ENCODE data around the gene GPN3. TPM values are rescaled to one million over a fixed set of nuclear protein-coding genes. Genes with fewer than 3 reads are reported as not detected.

GPN3 gene
- total and polyA plus RNA-seq, 2 of the 13 experiments (the other 11 are each of a cell fraction or from before 2014, with no cell fraction given): 28.7 to 29.5 TPM

DNA sequence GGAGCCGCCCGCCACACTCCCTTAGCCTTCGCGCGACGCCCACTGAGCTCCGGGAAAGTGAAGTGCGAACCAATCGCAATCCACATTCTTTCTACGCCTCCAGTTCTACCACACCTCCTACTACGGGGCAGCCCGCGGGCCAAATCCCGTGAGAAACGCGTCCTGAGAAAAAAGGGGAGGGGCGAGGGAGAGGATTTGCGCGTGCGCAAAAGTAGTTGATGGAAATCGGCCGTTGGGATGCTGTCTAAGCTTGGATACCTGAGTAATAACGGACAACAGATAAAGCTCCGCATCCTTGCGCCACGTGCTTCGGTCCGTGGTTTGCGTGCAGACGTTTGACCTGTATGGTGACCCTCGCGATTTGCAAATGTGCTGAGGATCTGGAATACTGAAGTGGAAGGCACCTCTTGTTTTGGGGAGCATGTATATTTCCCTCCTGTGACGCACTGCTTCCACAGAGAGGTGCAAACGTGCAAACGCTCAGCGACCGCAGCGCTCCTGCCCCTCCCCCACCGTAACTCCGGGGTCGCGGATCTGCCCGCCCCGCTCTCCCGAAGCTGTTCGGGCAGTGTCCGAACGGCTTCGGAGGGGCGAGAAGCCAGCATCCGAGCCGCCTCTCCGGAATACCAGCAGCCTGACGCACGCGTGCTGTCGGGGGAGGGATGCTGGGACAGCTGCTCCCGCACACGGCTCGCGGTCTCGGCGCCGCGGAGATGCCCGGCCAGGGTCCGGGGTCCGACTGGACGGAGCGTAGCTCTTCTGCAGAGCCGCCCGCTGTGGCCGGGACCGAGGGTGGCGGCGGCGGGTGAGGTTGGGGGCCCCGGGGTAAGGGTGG lies at the start of gene GPN3, which contains the start of gene FAM216A (continued):
- TF ChIP-seq, protein P1, sequence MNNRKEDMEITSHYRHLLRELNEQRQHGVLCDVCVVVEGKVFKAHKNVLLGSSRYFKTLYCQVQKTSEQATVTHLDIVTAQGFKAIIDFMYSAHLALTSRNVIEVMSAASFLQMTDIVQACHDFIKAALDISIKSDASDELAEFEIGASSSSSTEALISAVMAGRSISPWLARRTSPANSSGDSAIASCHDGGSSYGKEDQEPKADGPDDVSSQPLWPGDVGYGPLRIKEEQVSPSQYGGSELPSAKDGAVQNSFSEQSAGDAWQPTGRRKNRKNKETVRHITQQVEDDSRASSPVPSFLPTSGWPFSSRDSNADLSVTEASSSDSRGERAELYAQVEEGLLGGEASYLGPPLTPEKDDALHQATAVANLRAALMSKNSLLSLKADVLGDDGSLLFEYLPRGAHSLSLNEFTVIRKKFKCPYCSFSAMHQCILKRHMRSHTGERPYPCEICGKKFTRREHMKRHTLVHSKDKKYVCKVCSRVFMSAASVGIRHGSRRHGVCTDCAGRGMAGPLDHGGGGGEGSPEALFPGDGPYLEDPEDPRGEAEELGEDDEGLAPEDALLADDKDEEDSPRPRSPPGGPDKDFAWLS (CRISPR knock-in tag; IDR thresholded peaks at IDR 0.05; ENCODE audit: borderline replicate concordance): peak; percentile 64; the same call in 1 of the 2 replicates
- TF ChIP-seq NFYC (CRISPR knock-in tag; IDR thresholded peaks at IDR 0.05): peak; percentile 89
- peak; percentile 77 for TF ChIP-seq ELF1 (CRISPR knock-in tag; IDR thresholded peaks at IDR 0.05)
- TF ChIP-seq NFRKB (IDR thresholded peaks at IDR 0.05): no peak; the same call in 1 of the 2 replicates
- no peak for TF ChIP-seq RCOR2 (CRISPR knock-in tag; IDR thresholded peaks at IDR 0.05)
- TF ChIP-seq RXRB (CRISPR knock-in tag; IDR thresholded peaks at IDR 0.05; ENCODE audit: borderline replicate concordance): peak; percentile 44; the same call in 1 of the 2 replicates
- TF ChIP-seq, protein P2, sequence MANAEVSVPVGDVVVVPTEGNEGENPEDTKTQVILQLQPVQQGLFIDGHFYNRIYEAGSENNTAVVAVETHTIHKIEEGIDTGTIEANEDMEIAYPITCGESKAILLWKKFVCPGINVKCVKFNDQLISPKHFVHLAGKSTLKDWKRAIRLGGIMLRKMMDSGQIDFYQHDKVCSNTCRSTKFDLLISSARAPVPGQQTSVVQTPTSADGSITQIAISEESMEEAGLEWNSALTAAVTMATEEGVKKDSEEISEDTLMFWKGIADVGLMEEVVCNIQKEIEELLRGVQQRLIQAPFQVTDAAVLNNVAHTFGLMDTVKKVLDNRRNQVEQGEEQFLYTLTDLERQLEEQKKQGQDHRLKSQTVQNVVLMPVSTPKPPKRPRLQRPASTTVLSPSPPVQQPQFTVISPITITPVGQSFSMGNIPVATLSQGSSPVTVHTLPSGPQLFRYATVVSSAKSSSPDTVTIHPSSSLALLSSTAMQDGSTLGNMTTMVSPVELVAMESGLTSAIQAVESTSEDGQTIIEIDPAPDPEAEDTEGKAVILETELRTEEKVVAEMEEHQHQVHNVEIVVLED (CRISPR knock-in tag; IDR thresholded peaks at IDR 0.05; ENCODE audit: borderline replicate concordance): peak; percentile 79; the same call in 1 of the 2 replicates
- no peak for TF ChIP-seq ZFP36 (IDR thresholded peaks at IDR 0.05; ENCODE audit: borderline replicate concordance, low read depth, low read length, partially characterized antibody)
- TF ChIP-seq, protein P3, sequence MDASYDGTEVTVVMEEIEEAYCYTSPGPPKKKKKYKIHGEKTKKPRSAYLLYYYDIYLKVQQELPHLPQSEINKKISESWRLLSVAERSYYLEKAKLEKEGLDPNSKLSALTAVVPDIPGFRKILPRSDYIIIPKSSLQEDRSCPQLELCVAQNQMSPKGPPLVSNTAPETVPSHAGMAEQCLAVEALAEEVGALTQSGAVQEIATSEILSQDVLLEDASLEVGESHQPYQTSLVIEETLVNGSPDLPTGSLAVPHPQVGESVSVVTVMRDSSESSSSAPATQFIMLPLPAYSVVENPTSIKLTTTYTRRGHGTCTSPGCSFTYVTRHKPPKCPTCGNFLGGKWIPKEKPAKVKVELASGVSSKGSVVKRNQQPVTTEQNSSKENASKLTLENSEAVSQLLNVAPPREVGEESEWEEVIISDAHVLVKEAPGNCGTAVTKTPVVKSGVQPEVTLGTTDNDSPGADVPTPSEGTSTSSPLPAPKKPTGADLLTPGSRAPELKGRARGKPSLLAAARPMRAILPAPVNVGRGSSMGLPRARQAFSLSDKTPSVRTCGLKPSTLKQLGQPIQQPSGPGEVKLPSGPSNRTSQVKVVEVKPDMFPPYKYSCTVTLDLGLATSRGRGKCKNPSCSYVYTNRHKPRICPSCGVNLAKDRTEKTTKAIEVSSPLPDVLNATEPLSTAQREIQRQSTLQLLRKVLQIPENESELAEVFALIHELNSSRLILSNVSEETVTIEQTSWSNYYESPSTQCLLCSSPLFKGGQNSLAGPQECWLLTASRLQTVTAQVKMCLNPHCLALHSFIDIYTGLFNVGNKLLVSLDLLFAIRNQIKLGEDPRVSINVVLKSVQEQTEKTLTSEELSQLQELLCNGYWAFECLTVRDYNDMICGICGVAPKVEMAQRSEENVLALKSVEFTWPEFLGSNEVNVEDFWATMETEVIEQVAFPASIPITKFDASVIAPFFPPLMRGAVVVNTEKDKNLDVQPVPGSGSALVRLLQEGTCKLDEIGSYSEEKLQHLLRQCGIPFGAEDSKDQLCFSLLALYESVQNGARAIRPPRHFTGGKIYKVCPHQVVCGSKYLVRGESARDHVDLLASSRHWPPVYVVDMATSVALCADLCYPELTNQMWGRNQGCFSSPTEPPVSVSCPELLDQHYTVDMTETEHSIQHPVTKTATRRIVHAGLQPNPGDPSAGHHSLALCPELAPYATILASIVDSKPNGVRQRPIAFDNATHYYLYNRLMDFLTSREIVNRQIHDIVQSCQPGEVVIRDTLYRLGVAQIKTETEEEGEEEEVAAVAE (CRISPR knock-in tag; IDR thresholded peaks at IDR 0.05; ENCODE audit: borderline replicate concordance): peak; percentile 99
- TF ChIP-seq, protein P4, sequence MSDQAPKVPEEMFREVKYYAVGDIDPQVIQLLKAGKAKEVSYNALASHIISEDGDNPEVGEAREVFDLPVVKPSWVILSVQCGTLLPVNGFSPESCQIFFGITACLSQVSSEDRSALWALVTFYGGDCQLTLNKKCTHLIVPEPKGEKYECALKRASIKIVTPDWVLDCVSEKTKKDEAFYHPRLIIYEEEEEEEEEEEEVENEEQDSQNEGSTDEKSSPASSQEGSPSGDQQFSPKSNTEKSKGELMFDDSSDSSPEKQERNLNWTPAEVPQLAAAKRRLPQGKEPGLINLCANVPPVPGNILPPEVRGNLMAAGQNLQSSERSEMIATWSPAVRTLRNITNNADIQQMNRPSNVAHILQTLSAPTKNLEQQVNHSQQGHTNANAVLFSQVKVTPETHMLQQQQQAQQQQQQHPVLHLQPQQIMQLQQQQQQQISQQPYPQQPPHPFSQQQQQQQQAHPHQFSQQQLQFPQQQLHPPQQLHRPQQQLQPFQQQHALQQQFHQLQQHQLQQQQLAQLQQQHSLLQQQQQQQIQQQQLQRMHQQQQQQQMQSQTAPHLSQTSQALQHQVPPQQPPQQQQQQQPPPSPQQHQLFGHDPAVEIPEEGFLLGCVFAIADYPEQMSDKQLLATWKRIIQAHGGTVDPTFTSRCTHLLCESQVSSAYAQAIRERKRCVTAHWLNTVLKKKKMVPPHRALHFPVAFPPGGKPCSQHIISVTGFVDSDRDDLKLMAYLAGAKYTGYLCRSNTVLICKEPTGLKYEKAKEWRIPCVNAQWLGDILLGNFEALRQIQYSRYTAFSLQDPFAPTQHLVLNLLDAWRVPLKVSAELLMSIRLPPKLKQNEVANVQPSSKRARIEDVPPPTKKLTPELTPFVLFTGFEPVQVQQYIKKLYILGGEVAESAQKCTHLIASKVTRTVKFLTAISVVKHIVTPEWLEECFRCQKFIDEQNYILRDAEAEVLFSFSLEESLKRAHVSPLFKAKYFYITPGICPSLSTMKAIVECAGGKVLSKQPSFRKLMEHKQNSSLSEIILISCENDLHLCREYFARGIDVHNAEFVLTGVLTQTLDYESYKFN (CRISPR knock-in tag; conservative IDR thresholded peaks at IDR 0.05): peak; percentile 29
- TF ChIP-seq U2AF1 (optimal IDR thresholded peaks at IDR 0.05; ENCODE audit: low read depth, low read length): peak; percentile 25
- TF ChIP-seq ZNF350 (CRISPR knock-in tag; IDR thresholded peaks at IDR 0.05; ENCODE audit: borderline replicate concordance, low read depth): peak; percentile 57; the same call in 1 of the 2 replicates
- no peak for TF ChIP-seq ZNF496 (CRISPR knock-in tag; IDR thresholded peaks at IDR 0.05; ENCODE audit: insufficient replicate concordance)
- TF ChIP-seq SP140L (CRISPR knock-in tag; IDR thresholded peaks at IDR 0.05; ENCODE audit: borderline replicate concordance): no peak; the same call in 1 of the 2 replicates
- TF ChIP-seq MTF2 (CRISPR knock-in tag; IDR thresholded peaks at IDR 0.05; ENCODE audit: borderline replicate concordance): peak; percentile 88; the same call in 1 of the 2 replicates
- TF ChIP-seq GATAD2A (CRISPR knock-in tag; IDR thresholded peaks at IDR 0.05): peak; percentile 68
- peak; percentile 91 for TF ChIP-seq RBFOX2 (IDR thresholded peaks at IDR 0.05; ENCODE audit: low read depth, low read length)

All from HepG2 (cell line).